ENCODE measurements around the gene ADAMTSL2.

Gene ADAMTSL2

GRCh38 chr9:133535306-133535877, 888 bp downstream of the ADAMTSL2 start:
- no peak for TF ChIP-seq CTCF (IDR thresholded peaks at IDR 0.05)

GRCh38 chr9:133536080-133536479, 1.6 kb downstream of the ADAMTSL2 start:
- no peak for TF ChIP-seq CTCF (IDR thresholded peaks at IDR 0.05)

GRCh38 chr9:133536536-133536935, 2.0 kb downstream of the ADAMTSL2 start:
- no peak for TF ChIP-seq CTCF (IDR thresholded peaks at IDR 0.05)

GRCh38 chr9:133537257-133537656, 2.8 kb downstream of the ADAMTSL2 start:
- TF ChIP-seq CTCF (IDR thresholded peaks at IDR 0.05), result no peak

GRCh38 chr9:133538176-133538575, 3.7 kb downstream of the ADAMTSL2 start:
- TF ChIP-seq CTCF (IDR thresholded peaks at IDR 0.05), result no peak

GRCh38 chr9:133538851-133539833, 4.6 kb downstream of the ADAMTSL2 start:
- TF ChIP-seq CTCF (IDR thresholded peaks at IDR 0.05), result no peak

GRCh38 chr9:133539991-133540697, 5.6 kb downstream of the ADAMTSL2 start:
- no peak for TF ChIP-seq CTCF (IDR thresholded peaks at IDR 0.05)
